OCI-LY1 (cell line): ENCODE measurements around the gene CCL28.

Experiments
- H2AFZ ChIP-seq: fragments of 200-600 bp; sonication (generic), shearing (Covaris generic); 2 replicates; pipeline ENCODE4 v1.6.0; 2014; ENCODE audit warnings: antibody characterized with exemption, mild to moderate bottlenecking, low read length
- H3F3A ChIP-seq: fragments of 200-600 bp; sonication (generic), shearing (Covaris generic); 2 replicates; pipeline ENCODE4 v1.6.0; 2014; ENCODE audit warnings: mild to moderate bottlenecking, antibody characterized with exemption, low read length, moderate library complexity; ENCODE audit not compliant: insufficient read depth
- H3K27ac ChIP-seq: fragments of 200-600 bp; sonication (generic); 2 replicates; pipeline ENCODE4 v1.5.1; 2014; ENCODE audit warnings: low read length, mixed run types, mild to moderate bottlenecking, low read depth; ENCODE audit not compliant: poor library complexity, severe bottlenecking
- H3K27me3 ChIP-seq: fragments of 200-600 bp; sonication (generic); 2 replicates; pipeline ENCODE4 v1.6.0; 2014; ENCODE audit warnings: antibody characterized with exemption, mild to moderate bottlenecking, low read length, moderate library complexity; ENCODE audit not compliant: insufficient read depth
- H3K36me3 ChIP-seq: fragments of 200-600 bp; sonication (generic); 2 replicates; pipeline ENCODE4 v1.6.1; 2014; ENCODE audit warnings: mild to moderate bottlenecking, antibody characterized with exemption, low read length, moderate library complexity, mixed read lengths; ENCODE audit not compliant: insufficient read depth
- H3K4me1 ChIP-seq: fragments of 200-600 bp; sonication (generic); 2 replicates; pipeline ENCODE4 v1.5.1; 2014; ENCODE audit warnings: mild to moderate bottlenecking, low read length, moderate library complexity; ENCODE audit not compliant: insufficient read depth, severe bottlenecking
- H3K4me2 ChIP-seq: fragments of 200-600 bp; sonication (generic), shearing (Covaris generic); 2 replicates; pipeline ENCODE4 v1.6.1; 2014; ENCODE audit warnings: low read length
- H3K4me3 ChIP-seq: fragments of 200-600 bp; sonication (generic); 2 replicates; pipeline ENCODE4 v1.5.1; 2014; ENCODE audit warnings: low read length, low read depth, mild to moderate bottlenecking, mixed read lengths; ENCODE audit not compliant: poor library complexity, severe bottlenecking
- H3K79me2 ChIP-seq: fragments of 200-600 bp; shearing (Covaris generic); 2 replicates; pipeline ENCODE4 v1.6.1; 2016; ENCODE audit warnings: mixed run types, low read length, mixed read lengths; ENCODE audit not compliant: insufficient read depth
- H3K9ac ChIP-seq: fragments of 200-600 bp; sonication (generic), shearing (Covaris generic); 2 replicates; pipeline ENCODE4 v1.6.1; 2014; ENCODE audit warnings: mild to moderate bottlenecking, low read length, mixed read lengths
- H3K9me2 ChIP-seq: fragments of 200-600 bp; sonication (generic), shearing (Covaris generic); 2 replicates; pipeline ENCODE4 v1.6.1; 2014; ENCODE audit warnings: low read depth, mild to moderate bottlenecking, low read length, mixed read lengths
- H3K9me3 ChIP-seq: fragments of 200-600 bp; shearing (Covaris generic); 2 replicates; pipeline ENCODE4 v1.6.1; 2014; ENCODE audit warnings: low read length, mixed read lengths
- H4K20me1 ChIP-seq: fragments of 200-600 bp; sonication (generic), shearing (Covaris generic); 2 replicates; pipeline ENCODE4 v1.6.0; 2016; ENCODE audit warnings: mild to moderate bottlenecking, low read length; ENCODE audit not compliant: insufficient read depth
- EZH2 ChIP-seq: fragments of 200-600 bp; sonication (generic), shearing (Covaris generic); IDR thresholded peaks from 2 replicates; pipeline ENCODE4 v1.8.0; 2017; ENCODE audit warnings: borderline replicate concordance, mixed run types, mild to moderate bottlenecking, antibody characterized with exemption, low read length, moderate library complexity, mixed read lengths
- TF ChIP-seq, protein P1 (sequence below): fragments of 200-600 bp; sonication (generic), shearing (Covaris generic); IDR thresholded peaks from 2 replicates; pipeline ENCODE4 v1.5.1; 2017; ENCODE audit warnings: mild to moderate bottlenecking, antibody characterized with exemption, low read length, moderate library complexity, mixed read lengths

Gene CCL28

DNA sequence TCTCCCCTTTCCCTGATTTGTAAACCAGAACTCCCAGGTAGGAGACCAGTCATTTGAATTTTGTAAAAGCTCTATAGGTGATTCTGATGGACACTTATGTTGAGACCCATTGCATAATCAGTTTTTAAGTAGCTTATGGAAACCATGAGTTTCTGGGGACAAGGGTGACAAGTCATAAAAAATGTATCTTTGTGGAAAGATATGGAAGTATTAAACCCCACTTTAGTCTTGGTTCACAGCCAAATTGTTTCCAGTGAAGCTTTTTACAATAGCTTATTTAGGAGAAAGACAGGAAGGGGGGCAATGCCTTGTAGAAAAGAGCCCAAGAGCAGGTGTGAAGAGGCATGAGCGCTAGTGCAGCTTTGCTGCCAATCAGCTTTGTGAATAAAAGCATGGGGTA, 453 bp upstream of the CCL28 start:
- no peaks in the 10 kb centered on the region for H4K20me1 ChIP-seq
- no peaks in the 10 kb centered on the region for H3K36me3 ChIP-seq
- H3K4me1 ChIP-seq: no peaks in the 10 kb centered on the region
- H3K4me3 ChIP-seq: no peak overlapping the region
- H3K9ac ChIP-seq: no peak overlapping the region
- no peaks in the 10 kb centered on the region for H3F3A ChIP-seq
- TF ChIP-seq EZH2: no peak
- TF ChIP-seq, protein P1, sequence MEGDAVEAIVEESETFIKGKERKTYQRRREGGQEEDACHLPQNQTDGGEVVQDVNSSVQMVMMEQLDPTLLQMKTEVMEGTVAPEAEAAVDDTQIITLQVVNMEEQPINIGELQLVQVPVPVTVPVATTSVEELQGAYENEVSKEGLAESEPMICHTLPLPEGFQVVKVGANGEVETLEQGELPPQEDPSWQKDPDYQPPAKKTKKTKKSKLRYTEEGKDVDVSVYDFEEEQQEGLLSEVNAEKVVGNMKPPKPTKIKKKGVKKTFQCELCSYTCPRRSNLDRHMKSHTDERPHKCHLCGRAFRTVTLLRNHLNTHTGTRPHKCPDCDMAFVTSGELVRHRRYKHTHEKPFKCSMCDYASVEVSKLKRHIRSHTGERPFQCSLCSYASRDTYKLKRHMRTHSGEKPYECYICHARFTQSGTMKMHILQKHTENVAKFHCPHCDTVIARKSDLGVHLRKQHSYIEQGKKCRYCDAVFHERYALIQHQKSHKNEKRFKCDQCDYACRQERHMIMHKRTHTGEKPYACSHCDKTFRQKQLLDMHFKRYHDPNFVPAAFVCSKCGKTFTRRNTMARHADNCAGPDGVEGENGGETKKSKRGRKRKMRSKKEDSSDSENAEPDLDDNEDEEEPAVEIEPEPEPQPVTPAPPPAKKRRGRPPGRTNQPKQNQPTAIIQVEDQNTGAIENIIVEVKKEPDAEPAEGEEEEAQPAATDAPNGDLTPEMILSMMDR: no peak
- H3K9me2 ChIP-seq: no peaks in the 10 kb centered on the region
- H3K79me2 ChIP-seq: no peaks in the 10 kb centered on the region
- H3K9me3 ChIP-seq: no peaks in the 10 kb centered on the region
- H3K27me3 ChIP-seq: no peaks in the 10 kb centered on the region
- no peak overlapping the region for H2AFZ ChIP-seq
- no peak overlapping the region for H3K27ac ChIP-seq
- no peak overlapping the region for H3K4me2 ChIP-seq

DNA sequence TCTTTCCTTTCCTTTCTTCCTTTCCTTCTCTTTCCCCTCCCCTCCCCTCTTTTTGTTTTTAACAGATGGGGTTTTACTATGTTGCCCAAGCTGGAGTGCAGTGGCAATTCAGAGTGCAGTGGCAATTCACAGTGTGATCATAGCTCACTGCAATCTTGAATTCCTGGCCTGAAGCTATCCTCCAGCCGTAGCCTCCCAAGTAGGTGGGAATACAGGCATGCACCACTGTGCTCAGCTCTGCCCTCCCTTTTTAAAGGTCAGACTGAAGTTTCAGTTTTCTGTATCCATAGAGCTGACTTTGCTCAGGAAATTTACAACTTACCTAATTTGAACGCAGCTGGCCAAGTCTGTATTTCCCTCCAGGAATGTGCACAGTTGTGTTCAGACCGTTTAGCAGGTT, 696 bp downstream of the CCL28 start:
- H3K4me3 ChIP-seq: no peak overlapping the region
- no peaks in the 10 kb centered on the region for H4K20me1 ChIP-seq
- H3K27ac ChIP-seq: no peak overlapping the region
- no peaks in the 10 kb centered on the region for H3F3A ChIP-seq
- no peak overlapping the region for H3K4me2 ChIP-seq
- no peaks in the 10 kb centered on the region for H3K79me2 ChIP-seq
- no peak overlapping the region for H3K9ac ChIP-seq
- no peaks in the 10 kb centered on the region for H3K4me1 ChIP-seq
- H3K36me3 ChIP-seq: no peaks in the 10 kb centered on the region
- TF ChIP-seq, protein P1: no peak
- no peak for TF ChIP-seq EZH2
- no peaks in the 10 kb centered on the region for H3K9me3 ChIP-seq
- H2AFZ ChIP-seq: no peak overlapping the region
- H3K9me2 ChIP-seq: no peaks in the 10 kb centered on the region
- no peaks in the 10 kb centered on the region for H3K27me3 ChIP-seq

DNA sequence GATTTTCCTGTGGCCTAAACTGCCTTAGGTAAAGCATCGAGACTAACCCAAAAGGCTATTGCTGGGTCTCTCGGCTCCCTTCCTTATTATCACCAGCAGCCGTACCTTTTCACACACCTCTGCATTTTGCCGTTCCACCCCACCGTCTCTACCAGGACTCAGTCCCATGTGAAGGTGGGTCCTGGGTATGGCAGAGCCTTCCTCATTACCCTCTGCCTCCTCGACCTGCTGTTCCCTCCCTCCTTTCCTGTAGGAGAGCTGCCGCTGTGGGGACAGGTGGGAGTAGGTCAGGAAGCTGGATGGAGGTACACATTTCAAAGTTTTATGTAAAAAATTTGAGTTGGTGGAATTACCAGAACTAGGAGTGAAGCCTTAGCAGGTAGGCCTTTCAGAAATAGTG, 1.8 kb downstream of the CCL28 start:
- H3K4me3 ChIP-seq: no peak overlapping the region
- no peaks in the 10 kb centered on the region for H3K9me3 ChIP-seq
- H3K4me2 ChIP-seq: no peak overlapping the region
- H3K79me2 ChIP-seq: no peaks in the 10 kb centered on the region
- no peaks in the 10 kb centered on the region for H4K20me1 ChIP-seq
- H3K4me1 ChIP-seq: no peaks in the 10 kb centered on the region
- no peak overlapping the region for H3K27ac ChIP-seq
- no peak overlapping the region for H3K9ac ChIP-seq
- H3K27me3 ChIP-seq: no peaks in the 10 kb centered on the region
- no peaks in the 10 kb centered on the region for H3K9me2 ChIP-seq
- H2AFZ ChIP-seq: no peak overlapping the region
- H3K36me3 ChIP-seq: no peaks in the 10 kb centered on the region
- no peaks in the 10 kb centered on the region for H3F3A ChIP-seq
- no peak for TF ChIP-seq EZH2
- TF ChIP-seq, protein P1: no peak
